Myocyte (in vitro differentiated cells): ENCODE results near the gene MGP. TPM values are rescaled to one million over a fixed set of nuclear protein-coding genes. Genes with fewer than 3 reads are reported as not detected.

Source experiments
- DNase-seq: peaks from one replicate; pipeline ENCODE4 v3.0.0-alpha.2; 2012; ENCODE audit warnings: low read depth
- polyA plus RNA-seq: library from polyadenylated mRNA; unstranded; fragments of >200 nt; gene quantifications from one replicate; pipeline ENCODE4 v1.2.1, GENCODE V29; 2012; ENCODE audit warnings: missing spikeins
- total RNA-seq: library from RNA; depleted of rRNA; stranded (reverse); fragments of >200 nt; gene quantifications from 2 replicates; pipeline ENCODE4 v1.2.3, GENCODE V29; 2014

Gene MGP
- not detected in 2 replicates for total RNA-seq
- polyA plus RNA-seq = 0.33 TPM

DNA sequence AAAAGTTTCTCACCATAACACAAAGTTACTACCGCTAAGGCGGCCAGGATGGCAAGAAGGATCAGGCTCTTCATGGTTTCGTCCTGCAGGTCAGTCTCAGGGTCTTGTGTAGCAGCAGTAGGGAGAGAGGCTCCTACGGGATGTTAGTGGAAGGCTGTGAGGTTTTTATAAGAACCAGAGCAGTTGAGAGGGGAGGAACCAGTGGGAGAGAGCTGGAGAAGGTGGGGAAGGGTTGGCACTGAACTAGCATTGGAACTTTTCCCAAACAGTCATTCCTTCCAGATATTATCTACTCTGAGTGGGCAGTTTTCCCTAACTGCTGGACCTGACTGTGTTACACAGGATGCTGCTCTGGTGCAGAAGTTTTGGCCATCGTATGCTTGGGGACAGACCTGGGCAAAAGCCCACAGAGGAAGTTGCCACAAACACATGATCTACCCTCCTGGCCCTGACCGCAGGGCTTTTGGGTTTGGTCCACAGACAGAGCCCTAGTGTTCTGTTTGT lies at the start of gene MGP:
Gene MGP (minus strand): TSS at position 137 of the 504 bp plus-strand sequence. CDS start 63 bp downstream, at position 74.
- peak; percentile 23 for DNase-seq

DNA sequence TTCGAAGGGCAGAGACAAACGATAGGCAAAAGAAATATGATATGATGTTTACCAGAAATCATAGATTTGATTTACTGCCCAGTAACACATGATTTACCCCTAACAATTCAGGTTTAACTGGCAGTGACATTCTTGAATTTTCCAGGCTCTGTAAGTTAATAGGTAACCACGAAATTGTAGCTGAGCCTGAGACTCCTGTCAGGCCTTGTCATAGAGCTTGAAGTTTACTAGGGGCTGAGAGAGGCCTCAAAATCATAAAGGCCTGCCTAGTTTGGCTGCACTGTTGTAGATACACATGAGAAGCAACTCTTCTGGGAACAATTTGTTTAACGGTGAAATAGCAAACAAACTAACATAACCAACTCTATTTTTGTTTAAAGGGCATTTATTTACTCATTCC lies 49.4 kb upstream of the MGP start:
- peak; percentile 19 for DNase-seq

DNA sequence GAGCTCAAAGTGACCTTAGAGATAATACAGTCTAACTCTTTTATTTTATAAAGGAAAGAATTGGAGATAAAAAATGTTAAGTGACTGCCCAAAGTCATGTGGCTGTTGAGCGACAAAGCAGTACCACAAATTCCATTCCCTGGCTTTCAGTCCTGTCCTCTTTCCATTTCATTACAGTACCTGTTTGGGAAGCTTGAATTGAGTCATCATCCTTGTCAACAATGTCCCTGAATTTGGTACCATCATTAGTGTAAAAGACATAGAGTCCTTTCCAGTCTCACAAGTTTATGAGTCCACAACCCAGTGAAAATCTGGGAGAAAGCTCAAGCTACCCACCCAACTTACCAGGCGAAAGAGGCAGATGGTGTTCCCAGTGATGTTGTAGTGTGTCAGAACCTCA lies 48.9 kb upstream of the MGP start:
- no peak for DNase-seq

DNA sequence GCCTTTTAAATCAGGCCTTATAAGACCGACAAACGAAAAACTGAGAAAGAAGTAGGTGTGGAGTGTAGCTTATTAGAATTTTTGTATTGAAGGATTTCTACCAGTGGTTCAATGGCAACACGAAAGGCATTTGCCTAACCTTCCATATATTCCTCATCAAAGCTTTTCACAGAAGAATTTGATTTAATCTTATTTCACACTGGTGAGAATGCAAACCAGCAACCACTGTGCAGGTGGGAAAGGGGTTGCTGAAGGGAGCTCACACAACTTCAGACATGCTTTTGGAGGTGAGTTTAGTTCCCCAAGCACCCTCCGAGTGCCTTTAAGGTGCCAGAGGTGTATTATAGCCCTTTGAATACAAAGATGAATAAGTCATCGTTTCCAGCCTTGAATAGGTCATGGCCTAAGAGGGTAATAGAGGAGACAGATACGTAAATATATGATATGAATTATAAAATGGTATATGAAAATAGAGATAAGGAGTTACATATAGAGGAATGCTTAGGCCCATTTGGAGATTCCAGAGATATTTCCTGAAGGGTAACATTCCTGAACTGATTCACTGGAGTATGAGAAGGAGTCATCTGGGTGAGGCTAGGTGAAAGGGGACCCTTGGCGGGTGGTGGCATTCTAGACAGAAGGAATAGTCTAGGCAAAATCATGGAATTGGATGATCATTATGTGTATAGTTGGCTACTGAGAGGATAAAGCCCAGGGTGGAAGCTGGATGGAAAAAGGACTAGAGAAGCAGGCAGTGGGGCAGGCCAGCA lies 46.3 kb upstream of the MGP start:
- no peak for DNase-seq

DNA sequence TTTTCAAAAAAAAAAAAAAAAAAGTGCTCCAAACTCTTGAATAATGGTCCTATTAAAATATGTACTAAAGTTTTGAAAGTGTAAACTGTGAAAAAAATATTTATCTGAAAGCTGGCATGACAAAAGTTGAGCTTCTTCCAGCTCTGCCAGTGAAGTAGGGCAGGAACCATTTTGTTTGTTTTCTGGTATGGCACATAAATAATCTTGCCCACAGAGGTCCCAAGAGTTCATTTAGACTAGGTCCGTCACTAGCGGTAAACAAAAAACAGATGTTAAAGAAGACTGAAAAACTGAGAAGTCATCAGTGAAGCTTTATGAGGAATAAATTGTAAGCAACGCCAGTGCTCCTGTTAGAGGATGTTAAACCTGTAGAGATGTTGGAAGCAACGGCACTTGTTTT lies 45.7 kb upstream of the MGP start:
- no peak for DNase-seq

DNA sequence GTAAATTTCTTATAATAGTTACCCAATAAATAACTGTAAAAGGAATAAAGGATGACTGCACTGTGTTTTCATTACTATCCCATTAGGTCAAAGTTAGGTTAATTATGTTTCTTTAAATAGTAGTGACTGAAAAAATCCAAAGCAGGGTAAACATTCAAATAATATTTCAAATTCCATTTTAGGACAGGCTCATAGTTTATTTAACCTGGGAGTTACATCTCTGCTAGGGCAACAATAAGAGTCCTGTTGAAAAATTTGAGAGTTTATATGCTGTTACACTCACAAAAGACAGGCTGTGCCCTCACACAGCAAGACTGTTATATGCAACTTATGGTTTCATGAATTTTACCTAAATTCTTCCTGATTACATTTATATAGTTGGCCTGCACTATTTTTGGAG lies 44.6 kb upstream of the MGP start:
- no peak for DNase-seq

DNA sequence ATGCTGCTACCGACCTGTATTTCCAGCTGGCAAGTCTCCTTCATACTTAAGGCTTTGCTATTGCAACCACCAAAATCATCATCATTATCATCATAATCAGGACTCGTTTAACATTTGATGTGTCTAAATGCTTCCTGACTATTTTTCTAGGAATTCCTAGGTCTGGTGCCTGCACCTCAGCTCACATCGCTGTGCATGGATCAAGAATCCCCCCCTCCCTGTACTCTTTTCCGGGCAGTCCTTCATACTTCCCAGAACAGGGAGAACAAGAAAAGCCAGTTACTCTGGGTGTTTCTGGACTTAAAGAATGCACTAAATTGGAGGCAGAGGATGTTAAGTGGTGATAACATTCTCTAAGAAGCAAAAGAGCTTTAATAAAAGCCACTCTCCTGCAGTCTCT lies 43.3 kb upstream of the MGP start:
- DNase-seq = no peak

DNA sequence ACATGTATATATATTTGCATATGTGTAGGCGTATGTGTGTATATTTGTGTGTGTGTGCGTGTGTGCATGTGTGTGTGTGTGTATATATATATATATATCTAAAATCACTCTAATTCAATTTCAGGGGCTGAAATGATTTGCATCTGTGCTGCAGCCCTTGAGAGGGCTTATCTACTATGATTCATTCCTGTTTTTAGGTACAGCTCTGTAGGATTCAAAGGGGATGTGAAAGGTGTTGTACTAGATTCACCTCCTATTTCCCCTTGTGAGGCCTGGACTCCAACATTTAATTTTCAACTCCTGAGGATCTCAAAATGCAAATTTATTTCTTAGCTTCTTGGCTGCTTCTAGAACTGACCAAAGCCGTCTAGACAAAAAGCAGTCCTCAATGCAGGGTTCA lies 41.6 kb upstream of the MGP start:
- DNase-seq = no peak

DNA sequence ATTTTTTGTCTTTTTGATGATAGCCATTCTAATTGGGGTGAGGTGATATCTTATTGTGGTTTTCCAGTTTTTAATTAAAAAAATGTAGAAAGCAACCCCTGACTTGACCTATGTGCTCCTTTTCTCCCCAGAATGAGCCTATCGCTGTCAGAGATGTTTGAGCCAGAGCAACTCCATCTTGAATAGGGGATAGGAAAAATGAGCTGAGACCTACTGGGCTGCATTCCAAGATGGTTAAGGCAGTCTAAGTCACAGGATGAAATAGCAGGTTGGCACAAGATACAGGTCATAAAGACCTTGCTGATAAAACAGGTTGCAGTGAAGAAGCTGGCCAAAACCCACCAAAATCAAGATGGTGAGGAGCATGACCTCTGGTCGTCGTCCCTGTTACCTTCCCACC lies 38.9 kb upstream of the MGP start:
- DNase-seq = no peak

DNA sequence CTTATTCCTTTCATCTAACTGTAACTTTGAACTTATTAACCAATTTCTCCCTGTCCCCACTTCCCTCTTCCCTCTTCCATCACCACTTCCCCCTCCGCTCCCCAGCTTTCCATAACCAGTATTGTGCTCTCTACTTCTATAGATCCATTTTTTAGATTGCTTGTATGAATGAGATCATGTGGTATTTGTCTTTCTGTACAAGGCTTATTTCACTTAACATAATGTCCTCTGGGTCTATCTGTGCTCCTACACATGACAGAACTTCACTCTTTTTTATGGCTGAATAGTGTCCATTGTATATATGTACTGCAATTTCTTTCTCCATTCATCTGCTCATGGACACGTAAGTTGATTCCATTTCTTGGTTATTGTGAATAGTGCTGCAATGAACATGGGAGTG lies 38.3 kb upstream of the MGP start:
- no peak for DNase-seq

DNA sequence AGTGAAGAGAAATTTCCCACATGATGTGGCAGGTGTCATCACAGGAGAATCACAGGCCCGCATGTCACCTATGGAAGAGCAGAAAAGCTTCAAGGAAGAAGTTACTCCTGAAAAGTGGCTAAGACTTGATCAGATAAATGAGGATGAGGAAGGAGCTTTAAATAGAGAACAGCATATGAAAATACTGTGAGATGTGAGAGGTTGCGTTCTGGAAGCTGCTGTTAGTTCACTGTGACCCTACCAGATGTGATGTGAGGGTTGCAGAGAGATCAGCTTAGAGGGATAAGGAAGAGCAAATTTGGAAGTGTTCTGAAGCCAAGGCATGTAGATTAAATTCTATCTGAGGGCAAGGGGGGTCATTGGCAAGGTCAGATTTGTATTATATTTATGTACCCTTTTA lies 35.6 kb upstream of the MGP start:
- no peak for DNase-seq

DNA sequence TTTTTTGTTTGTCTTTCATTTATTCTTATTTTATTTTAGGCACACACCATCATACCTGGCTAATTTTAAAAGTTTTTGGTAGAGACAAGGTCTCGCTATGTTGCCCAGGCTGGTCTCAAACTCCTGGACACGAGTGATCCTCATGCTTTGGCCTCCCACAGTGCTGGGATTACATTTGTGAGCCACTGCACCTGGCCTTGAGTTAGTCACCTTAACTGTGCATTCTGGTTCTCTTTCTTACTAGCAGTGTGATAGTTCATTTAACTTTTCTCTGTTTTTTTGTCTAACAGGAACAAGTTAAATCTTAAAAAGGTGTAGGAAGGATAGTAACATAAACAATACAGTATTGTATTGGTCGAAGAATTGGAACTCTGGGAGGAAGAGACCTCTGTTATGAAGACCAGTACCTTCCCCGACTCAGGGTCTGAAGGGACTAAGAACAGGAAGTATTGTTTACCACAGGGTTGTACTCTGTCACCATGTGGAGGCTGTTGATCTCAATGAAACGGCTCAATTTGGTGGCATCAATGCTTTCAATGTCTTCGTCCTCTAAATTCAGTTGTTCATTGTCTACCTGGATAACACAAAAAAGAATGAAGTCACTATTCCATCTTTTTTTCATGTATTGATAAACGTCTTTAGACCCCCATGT lies 34.9 kb upstream of the MGP start:
- no peak for DNase-seq

DNA sequence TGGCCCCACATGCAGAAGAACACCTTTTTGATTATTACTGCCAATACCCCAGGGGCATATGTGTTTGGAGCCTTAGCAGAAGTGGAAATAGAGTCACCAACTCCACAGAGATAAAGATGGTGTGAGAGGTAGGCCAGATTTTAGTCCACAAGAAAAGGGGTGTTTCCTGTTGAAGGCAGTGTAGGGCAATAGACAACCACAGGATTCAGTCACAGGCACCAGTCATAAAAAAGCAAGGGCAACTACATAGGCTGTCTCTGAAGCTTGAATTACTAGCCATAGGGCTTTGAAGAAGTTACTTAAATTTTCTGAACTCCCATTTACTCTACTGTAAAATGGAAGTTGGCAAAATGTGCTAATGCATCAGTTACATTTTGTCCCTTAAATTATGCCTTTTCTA lies 33.8 kb upstream of the MGP start:
- DNase-seq = no peak

DNA sequence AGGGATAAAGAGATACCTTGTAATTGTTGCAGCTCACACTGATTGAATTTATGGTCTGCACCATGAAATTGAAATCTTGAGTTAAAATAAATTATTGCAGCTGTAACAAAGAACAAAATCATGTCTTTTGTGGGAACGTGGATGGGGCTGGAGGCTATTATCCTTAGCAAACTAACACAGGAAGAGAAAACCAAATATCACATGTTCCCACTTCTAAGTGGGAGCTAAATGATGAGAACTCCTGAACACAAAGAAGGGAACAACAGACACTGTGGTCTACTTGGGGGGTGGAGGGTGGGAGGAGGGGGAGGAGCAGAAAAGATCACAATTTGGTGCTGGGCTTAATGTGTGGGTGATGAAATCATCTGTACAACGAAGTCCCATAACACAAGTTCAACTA lies 30.1 kb upstream of the MGP start:
- no peak for DNase-seq

DNA sequence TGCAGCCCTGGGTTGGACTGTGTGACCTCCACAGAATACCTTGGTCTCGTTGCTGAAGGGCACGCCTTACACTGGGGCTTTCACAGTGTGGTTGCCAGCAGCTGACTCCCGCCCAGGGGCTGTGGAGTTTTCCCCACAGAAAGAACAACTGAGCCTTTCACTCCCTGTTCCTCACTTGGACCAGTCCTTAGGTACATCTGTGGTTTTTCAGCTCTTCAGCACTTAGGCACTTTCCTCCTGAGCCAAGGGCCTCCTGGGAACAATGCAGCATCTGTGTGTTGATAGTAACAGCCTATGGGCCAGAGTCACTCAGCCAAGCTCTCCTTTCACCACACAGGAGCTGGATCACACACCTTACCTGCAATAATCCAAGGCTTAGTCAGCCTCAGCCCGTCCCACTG lies 27.7 kb upstream of the MGP start:
- no peak for DNase-seq

DNA sequence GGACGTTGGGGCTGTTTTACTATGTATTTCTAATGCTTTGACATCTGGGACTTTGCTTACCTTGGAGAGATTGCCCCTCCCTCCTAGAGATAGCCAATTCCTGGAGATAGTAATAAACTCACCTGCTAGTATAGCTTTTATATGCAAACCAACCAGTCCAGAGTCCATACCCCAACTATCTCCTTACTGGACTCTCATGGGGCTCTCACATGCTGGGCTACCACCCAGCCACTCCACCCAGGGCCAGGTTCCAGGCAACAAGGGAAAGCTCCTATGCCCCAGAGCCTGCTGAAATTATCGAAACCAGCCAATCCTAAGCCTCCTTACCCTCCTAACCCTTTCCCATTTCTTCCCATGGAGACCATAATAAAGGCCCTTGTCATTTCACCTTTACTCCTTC lies 25.5 kb upstream of the MGP start:
- no peak for DNase-seq

DNA sequence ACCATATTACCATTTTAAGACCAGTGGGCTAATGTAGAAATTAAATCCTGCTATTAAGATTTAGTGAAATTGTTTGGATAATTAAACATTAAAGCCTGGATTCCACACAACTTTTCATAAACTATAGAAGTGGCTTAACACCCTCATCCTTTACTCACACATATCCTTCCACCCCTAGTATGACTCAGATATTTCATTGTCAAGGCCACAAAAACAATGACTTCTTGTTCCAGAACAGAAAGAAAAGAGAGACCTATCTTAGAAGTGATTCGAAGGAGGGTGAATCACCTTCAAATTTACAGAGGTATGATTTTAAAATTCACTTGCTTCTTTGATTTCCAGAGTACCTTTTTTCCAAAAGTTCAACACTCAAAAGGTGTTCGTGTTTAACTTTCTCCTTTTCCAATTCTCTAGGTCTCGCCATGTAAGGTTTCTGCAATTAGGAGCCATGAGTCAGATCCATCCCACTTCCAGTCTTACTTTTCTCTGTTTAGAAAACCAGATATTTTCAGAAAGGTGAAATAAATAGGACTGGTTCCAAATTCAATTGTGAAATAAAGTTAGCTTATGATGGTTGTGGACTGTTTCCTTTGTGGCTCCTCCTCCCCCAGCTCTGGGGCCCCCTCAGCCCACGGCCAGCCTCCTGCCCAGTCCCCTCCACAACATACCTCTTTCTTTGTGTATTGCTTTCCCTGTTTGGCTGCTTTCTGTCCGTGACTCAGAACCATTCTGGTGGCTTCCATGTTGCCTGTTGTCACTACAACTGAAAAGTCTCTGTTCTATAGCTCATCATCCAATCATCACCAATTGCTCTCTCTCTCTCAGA lies 24.6 kb upstream of the MGP start:
- no peak for DNase-seq

DNA sequence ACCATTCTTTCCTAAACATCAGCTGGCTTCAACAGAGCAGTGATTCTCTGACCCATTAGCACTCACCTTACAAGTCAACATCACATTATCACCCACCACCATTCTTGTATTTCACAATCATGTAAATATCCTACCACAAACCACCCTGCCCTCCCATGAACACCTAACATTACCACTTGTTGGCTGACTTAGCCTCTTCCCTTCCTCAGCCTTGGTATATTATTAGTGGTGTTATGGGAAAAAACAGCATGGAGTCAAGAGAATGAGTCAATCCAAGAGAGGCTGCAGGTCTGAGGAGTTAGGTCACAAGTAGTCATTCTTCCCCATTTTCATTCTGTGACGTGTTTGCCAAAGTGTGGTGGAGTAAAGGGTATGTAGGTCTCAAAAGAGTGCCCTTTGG lies 22.3 kb upstream of the MGP start:
- no peak for DNase-seq

DNA sequence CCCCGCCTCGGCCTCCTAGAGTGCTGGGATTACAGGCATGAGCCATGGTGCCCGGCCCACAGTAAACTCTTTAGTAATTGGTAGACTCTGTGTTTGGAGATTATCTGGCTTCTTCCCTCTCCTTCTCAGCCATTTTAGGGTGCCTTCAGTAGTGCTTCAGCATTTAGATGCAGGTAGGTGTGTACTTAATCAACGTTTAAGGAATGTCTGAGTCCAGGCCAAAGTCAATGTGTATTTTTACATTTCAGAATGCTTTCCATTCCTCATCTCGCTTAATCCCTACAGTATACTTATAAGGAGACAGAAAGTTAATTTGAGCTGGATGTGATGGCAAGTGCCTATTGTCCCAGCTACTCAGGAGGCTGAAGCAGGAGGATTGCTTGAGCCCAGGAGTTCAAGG lies 20.5 kb upstream of the MGP start:
- DNase-seq = no peak

DNA sequence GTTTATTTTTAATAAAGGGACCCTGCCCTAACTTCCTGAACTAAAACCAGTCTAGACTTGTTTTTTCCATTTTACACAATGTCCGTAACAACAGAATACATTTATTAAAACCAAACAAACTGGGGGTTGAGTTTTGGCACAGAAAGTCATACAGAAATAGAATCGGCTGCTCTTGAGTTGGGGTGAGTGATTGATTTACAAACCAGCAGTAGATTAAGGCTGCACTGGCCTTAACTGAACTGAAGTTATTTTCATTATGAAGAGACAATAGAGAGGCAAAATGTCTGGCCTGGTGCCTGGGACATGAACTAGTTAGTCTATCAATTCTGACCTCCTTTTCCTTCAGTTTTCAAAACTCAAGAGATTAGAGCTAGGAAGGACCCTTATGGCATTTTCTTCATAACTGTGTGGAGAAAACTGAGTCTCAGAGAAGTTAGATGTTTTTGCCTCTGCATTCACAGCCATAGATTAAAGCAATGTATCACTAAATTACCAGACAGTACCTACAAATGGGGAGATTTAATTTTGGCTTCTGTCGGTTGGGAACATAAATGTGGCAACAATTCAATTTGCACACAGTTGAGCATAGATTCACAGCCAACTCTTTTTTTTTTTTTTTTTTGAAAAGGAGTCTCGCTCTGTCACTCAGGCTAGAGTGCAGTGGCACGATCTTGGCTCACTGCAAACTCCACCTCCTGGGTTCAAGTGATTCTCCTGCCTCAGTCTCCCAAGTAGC lies 19.8 kb upstream of the MGP start:
- DNase-seq = no peak

DNA sequence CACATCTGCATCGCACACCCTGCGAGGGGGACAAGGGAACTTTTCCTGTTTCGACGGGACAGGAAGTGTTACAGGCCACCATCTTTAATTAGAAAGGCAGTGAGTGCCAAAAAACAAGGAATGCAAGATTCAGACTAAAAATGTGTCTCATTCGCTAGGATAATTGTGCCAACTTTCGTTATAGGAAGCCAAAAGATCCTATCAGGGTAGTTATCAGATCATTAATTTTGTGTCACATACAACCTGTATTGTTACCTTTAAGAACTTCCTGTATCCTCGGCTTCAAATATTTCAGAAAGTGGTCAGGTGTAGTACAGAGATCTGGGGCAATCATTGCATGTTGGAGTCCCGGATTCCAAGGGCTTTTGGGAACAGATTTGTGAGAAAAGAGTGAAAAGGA lies 19.2 kb upstream of the MGP start:
- DNase-seq = no peak
